SK-N-SH (cell line): Measurements from ENCODE around the gene RAET1E.

Experiments used
- FOXM1 ChIP-seq: IDR thresholded peaks from 2 replicates; pipeline ENCODE4 v1.4.0; 2012; ENCODE audit warnings: low read depth, mild to moderate bottlenecking
- GATA2 ChIP-seq: sonication (generic); formaldehyde crosslinking; IDR thresholded peaks from 2 replicates; pipeline ENCODE4 v1.5.0; 2020; ENCODE audit warnings: mild to moderate bottlenecking, missing genetic modification reagents
- TF ChIP-seq, protein P1 (sequence below): fragments of 200-600 bp; sonication (generic); IDR thresholded peaks from 2 replicates; pipeline ENCODE4 v1.6.1; 2017; ENCODE audit warnings: antibody characterized with exemption, mild to moderate bottlenecking, moderate library complexity

DNA sequence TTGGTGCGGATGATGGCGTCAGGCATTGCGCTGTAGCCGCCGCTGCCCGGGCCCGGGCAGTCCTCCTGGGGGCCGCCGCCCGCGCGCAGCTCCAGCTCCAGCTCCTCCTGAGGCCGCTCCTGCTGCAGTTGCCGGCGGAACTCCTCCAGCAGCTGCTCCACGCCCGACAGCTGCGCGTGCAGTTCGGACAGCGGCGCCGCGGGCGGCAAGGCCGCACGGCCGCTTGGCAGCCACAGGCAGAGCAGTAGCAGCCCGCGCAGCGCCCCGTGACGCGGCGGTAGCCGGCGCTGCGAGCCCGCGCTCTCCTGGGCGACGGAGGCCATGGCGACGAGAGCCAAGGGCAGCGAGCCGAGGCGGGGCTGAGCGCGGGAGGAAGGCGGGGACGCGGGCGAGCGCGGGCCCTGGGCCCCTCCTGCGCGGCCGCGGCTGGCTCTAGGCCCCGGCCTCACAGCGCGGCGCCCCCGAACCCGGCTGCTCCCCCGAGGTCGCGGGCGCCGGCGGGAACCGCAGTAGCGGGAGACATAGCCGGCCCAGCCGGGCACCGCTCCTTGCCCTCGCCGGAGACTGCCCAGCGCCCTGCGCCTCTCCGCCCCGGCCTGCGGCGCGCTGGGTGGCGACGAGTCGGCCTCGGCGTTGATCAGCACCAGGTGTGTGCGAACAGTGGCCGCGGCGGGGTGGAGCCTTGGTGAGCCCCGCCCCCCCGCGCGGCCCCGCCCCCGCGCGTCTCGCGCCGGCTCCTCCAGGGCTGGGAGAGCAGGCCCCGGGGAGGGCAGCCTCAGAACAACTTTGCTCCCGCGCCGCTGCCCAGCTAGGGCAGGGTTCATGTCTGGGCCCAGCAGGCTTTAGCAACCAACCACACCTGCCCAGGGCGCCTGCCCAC is 34.0 kb downstream of the RAET1E start, which contains the start of gene LRP11:
- TF ChIP-seq, protein P1, sequence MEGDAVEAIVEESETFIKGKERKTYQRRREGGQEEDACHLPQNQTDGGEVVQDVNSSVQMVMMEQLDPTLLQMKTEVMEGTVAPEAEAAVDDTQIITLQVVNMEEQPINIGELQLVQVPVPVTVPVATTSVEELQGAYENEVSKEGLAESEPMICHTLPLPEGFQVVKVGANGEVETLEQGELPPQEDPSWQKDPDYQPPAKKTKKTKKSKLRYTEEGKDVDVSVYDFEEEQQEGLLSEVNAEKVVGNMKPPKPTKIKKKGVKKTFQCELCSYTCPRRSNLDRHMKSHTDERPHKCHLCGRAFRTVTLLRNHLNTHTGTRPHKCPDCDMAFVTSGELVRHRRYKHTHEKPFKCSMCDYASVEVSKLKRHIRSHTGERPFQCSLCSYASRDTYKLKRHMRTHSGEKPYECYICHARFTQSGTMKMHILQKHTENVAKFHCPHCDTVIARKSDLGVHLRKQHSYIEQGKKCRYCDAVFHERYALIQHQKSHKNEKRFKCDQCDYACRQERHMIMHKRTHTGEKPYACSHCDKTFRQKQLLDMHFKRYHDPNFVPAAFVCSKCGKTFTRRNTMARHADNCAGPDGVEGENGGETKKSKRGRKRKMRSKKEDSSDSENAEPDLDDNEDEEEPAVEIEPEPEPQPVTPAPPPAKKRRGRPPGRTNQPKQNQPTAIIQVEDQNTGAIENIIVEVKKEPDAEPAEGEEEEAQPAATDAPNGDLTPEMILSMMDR = no peak
- TF ChIP-seq GATA2 (CRISPR knock-in tag) (no peak), FOXM1 (no peak)
